NCI-H128 (cell line): ENCODE measurements around the gene FAM153A.
"Not testable (repeated sequence)": the region's sequence is repeated elsewhere in the genome, so short reads cannot be mapped to it uniquely, and the experiment has no call there.

Experiments used
- DNase-seq: peaks from one replicate; lab custom pipeline; 2025; ENCODE audit not compliant: unreplicated experiment; lab: John Stamatoyannopoulos, UW

Gene FAM153A

DNA sequence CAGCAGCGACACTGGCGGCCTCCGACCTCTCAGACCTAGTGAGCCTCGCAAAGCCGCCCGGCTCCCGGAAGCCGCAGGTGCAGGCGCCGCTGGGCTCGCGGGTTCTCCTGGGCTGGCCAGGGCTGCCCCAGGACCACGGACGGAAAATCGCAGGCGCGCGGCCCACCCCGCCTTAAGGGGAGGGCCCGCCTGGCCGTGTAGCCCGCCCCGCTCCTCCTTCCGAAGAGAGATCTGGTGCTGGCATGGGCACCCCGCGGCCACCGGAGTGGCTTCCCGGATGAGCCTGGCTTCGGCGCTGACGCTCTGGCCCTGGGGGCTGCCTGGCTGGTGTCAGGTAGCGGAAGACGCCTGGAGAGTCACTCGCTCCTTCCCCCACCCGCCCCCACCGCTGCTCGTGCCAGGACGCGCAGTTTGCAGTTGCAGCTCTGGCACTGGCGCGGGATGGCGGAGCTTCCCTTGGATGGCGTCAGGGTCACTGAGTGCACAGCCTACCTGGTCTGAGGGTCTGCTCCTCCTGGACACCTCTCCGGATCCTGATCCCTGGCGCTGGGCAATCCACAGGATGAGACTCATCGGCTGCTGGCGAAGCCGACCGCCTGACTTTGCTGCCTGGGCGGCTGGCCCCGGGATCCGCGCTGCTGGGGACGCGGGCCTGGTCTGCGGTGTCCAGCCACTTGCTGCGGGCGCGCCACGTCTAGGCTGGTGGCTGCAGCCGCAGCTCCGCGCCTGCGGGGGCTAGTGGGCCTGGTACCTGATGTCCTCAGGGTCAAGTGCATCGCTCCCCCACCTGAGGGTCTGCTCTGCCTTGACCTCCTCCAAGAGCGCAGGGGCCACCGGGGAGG is at the start of gene FAM153A:
FAM153A (minus strand) TSS at position 108 of the 842 bp plus-strand sequence.
- not testable (repeated sequence) for DNase-seq

DNA sequence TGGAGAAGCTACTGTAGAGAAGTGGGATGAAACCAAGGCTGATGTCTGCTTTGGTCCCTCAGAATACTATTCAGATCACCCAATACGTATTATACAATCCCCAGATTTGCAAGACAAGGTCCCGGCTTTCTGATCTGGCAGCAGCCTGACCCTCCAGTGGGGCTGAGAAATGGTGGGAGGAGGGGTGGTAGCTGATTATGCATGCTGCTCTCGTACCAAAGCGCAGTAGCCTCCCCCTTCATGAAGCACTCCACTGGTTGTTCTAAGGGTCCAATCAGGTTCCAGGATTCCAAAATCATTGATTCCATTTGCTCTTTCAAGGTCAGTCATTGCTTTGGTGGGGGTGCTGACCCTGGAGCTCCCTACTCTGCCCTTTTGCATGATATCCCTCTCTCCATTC is 49.6 kb upstream of the FAM153A start:
- DNase-seq, result not testable (repeated sequence)

DNA sequence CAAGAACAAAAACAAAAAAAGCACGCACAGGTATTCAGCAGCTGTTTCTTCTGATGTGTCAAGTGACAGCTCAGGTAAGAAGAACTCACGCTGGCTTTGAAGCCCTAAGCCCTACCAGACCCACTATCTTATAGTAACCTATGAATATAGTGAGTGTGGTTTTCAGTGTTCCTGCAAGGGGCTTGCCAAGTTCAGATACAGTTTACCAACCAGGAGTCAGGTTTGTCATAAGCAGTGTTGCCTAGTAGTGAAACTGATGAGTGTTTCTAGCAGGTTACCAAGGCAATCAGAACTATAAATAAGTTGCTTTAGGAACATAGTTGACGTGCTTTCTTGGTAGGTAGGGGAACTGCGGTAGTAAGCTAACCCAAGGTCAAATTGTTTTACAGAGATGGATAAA is 43.4 kb upstream of the FAM153A start:
- DNase-seq, result not testable (repeated sequence)

DNA sequence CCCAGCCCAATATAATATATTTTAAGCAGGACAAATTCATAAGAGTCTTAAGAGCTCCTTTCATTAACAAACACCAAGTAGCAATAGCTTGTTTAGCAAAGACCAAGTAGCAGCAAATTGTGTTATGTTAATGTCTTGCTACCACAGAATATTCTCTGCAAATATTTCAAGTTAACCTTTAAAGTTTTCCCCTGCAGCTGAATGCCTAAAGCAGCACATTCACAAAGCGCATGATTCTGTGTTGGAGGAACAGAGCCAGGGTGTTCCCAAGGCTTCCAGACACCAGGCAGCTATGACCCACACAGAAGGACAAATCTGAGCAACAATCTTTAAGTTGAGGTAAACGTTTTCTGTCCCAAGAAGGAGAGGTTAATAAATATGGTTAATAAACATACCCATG is 42.1 kb upstream of the FAM153A start:
- not testable (repeated sequence) for DNase-seq

DNA sequence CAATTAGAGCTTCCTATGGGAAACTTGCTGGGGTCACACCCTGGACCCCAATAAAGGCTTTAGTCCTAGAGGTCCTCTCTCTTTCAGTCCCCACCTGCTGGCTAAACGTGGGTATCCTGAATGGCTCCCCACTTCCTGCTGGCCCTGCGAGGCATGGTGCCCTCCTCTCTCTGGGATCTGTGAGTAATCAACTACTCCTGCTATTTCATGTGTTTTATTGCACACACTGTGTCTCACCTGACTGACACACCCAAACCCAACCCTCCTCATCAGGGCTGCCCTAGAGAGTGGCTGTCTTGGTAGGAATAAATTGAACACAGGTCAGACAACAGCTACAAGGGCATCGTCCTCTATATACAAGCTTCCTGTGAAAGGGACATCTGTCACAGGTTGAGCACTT is 39.8 kb upstream of the FAM153A start:
- not testable (repeated sequence) for DNase-seq

DNA sequence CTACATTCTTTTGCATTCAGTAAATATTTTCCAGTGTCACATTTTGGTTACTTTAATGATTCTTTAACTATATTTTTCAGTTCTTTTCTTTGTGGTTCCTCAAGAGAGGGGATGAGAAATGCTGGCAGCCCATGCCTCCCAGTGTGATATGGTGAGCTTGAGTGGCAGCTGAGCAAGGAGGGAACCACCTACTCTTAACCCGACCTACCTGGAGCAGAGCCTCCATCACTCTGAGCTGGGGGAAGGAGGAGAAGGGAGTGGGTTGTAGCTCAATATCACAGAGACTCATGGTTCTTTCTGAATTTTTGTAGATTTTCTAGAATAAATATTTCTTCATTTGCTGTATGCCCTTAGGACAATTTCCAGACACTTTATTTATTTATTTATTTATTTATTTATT is 37.0 kb upstream of the FAM153A start:
- not testable (repeated sequence) for DNase-seq

DNA sequence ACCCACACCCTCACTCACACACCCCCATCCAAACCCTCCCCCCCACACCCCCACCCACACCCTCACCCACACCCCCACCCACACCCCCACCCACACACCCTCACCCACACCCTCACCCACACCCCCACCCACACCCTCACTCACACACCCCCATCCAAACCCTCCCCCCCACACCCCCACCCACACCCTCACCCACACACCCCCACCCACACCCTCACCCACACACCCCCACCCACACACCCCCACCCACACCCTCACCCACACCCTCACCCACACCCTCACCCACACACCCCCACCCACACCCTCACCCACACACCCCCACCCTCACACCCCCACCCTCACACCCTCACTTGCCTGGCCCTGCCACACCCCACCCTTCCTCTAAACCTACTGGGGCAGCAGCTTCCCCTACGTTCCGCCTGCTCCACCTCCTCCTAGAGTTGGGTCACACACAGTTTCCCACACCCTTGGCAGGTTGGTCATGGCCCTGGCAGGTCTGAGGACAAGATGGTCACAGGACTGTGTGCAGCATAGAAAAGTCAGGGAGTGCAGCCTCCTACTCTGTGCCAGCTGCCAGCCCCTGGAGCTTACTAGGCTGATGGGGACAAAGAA is 30.2 kb upstream of the FAM153A start:
- not testable (repeated sequence) for DNase-seq

DNA sequence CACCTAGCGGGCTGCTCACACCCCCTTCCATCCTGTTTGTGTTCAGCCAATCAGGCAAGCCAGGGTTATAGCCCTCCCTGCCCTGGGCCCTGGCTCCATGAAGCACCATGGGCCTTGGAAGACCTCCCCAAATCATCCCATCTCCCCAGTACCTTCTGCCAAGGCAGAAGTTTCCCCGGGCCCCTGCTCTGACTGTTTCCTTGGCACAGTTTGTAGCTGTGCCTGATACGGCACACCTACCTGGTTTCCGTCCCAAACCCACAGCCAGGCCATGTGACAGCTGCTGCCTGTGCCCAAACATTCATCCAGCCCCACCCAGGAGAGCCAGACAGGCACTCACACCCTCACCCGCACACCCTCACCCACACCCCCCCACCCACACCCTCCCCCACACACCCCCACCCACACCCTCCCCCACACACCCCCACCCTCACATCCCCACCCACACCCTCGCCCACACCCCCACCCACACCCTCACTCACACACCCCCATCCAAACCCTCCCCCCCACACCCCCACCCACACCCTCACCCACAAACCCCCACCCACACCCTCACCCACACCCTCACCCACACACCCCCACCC is 29.6 kb upstream of the FAM153A start:
- not testable (repeated sequence) for DNase-seq

DNA sequence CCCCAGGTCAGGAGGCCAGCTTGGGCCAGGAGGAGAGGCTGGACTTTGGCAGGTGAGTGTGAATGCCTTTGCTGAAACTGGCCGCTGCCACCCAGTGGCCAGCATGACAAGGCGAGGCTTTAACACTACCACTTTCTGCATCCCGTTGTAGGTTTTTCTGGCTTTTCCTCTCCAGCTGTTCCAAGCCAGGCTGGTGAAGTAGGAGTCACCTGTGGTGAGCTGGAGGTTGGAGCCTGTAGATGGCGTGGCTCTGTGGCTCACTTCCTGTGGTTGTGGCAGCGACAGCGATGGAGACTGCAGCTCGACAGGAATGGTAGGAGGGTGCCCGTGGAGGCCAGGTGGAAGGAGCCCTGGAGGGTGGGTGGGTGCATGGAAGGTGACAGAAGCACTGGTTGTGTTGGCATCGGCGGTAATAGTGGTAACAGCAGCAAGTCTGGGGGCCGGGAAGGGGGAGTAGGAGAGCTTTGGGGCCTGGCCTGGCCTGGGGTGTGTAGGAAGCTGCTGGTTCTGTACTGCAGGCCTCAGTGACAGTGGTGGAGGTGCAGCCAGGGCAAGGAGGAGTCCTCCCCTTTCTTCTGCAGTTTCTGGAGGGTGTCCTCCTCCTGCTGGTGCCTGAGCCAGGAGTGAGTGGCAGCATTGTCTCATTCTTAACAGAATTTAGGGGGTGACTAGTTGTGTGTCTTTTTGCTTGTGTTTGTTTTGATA is 26.7 kb upstream of the FAM153A start:
- not testable (repeated sequence) for DNase-seq

DNA sequence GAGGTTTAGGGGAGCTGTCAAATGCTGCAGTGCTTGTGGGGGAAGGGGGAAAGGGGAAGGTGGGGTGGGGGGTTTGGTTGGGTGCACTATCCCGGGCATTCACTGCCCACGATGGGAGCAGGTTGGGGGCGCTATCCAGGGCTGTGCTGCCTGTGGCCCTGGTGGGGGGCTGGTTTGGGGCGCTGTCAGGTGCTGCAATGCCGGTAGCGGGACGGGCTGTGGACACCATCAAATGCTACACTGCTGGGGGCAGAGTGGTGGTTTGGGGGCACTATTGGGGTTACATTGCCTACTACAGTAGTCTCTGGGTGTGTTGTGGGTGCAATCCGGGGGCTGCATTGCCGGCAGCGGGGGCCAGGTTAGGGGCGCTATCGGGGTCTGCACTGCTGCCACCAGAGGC is 25.7 kb upstream of the FAM153A start:
- not testable (repeated sequence) for DNase-seq

DNA sequence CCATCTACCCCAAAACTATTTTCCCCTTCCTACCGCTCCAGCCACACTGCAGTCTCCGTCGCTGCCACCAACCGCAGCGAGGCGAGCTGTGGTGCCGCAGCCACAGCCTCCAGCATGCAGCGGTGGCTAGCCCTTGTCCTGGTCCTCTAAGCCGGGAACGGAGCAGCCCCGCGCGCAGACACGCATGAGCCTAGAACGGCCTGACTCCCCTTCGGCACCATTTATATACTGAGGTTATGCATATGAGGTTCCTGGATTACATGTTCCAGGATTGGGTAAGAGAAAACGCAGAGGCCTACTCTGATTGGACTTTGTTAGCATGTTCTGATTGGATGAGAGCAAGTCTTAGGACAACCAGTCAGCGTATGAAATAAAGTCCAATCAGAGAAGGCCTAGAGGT is 24.6 kb upstream of the FAM153A start:
- DNase-seq, result not testable (repeated sequence)

DNA sequence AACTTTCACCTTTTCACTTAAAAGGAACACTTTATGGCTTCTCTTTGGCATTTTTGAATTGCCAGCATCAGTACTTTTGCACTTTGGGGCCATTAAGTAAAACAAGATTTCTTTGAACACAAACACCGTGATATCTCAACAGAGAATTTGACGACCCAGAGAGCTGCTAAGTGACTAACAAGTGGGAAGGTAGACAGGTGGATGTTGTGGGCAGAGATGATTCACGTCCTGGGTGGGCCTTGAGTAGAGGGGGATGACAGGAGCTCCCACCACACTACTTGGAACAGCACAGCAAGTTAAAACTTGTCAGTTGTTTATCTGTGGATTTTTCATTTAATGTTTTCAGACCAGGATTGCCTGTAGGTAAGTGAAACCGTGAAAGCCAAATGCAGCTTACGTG is 18.7 kb upstream of the FAM153A start:
- not testable (repeated sequence) for DNase-seq

DNA sequence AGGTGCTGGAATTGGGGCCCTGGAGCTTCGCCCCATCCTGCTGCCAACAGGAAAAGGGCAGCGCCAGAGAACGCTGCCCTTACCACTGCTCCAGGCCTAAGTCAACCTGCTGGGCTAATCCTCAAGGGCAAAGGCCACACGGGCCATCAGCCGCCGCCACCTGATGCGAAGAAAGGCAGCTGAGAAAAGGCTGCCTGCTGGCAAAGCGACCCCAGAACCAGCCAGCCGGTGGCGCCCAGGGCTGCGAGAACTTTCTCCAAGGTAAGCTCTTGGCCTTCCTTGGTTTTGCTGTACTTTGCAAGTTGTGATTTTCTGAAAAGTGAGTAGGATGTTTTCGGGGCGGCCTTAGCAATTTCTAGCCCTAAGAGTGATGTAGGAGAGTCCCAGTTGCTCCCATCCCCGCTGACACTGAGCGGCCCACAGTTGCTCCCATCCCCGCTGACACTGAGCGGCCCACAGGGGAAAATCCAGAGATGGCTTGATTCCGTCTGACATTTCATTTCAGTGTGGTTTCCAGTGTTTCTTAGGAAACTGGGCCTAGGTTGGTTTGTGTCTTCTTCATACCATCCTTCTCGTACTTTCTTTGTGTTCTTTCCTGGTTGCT is 15.6 kb upstream of the FAM153A start:
- not testable (repeated sequence) for DNase-seq

DNA sequence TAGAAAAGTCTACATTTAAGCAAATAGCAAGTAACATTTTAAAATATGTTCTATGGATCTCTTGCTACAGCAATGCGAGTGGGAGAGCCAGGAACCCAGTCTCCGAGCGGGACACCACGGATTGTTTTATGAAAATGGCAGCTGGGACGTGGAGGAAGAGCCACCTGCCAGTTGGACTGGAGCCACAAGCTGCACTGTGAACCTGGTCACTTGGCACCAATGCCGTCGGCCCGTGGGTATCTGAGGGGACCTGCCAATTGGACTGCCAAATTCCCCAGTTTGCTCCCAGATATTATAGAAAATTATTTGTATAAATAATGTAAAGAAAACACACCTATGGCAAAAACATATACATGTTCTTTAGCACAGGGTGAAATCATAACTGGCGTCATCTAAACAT is 10.6 kb upstream of the FAM153A start:
- not testable (repeated sequence) for DNase-seq

DNA sequence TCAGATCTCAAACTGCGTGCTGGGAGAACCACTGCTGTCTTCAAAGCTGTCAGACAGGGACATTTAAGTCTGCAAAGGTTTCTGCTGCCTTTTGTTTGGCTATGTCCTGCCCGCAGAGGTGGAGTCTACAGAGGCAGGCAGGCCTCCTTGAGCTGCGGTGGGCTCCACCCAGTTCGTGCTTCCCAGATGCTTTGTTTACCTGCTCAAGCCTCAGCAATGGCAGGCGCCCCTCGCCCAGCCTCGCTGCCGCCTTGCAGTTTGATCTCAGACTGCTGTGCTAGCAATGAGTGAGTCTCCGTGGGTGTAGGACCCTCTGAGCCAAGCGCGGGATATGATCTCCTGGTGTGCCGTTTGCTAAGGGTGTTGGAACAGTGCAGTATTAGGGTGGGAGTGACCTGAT is 8.9 kb upstream of the FAM153A start:
- DNase-seq, result not testable (repeated sequence)

DNA sequence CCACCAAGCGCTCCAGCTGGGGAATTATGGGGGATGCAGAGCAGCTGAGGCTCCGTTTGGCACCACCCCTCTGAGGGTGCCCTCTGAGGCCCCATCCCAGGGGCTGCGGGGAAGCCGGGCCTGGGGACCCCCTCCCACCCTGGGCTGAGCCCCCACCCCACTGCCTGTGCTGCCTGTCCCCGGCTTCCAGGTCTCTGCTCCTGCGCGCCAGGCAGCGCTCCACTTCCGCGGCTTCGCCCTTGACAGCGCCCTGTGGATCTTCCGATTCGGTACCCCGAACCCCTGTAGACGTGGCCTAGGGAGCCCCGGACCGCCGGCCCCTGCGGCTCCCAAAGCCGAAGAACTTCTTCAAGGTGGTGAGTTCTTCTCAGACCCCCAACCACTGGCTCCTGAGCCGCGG is 530 bp downstream of the FAM153A start:
- not testable (repeated sequence) for DNase-seq

DNA sequence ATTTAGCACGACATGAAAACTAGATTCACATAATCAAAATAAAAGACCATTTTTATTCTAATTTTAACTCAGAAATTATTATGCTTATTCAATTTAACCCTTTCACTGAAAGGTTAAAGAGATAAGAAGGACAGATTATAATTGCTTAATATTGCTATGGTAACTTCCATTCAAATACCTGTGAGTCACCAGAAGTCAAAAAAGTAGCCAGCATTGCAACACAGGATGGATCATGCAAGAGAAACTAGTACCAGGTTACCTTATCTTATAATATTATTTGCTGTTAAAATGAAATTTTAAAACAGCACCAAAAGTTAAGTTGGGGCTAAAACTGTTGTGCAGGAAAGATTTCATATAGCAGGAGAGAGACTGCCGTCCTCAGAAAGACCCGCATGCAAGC is 11.5 kb downstream of the FAM153A start:
- DNase-seq, result not testable (repeated sequence)

DNA sequence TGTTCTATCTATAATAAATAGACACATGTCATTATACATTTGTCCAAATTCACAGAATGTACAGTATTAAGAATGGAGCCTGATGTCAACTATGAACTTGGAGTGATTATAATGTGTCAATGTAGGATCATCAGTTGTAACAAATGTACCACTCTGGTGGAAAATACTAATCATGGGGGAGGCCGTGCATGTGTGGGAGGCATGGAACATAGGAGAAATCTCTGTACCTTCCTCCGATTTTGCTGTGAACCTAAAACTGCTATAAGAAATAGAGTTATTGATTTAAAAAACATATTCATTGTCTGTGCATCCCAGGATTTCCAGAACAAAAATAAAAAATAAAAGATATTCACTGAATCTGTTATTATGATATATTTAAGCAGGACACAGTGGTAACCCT is 12.1 kb downstream of the FAM153A start:
- DNase-seq, result not testable (repeated sequence)

DNA sequence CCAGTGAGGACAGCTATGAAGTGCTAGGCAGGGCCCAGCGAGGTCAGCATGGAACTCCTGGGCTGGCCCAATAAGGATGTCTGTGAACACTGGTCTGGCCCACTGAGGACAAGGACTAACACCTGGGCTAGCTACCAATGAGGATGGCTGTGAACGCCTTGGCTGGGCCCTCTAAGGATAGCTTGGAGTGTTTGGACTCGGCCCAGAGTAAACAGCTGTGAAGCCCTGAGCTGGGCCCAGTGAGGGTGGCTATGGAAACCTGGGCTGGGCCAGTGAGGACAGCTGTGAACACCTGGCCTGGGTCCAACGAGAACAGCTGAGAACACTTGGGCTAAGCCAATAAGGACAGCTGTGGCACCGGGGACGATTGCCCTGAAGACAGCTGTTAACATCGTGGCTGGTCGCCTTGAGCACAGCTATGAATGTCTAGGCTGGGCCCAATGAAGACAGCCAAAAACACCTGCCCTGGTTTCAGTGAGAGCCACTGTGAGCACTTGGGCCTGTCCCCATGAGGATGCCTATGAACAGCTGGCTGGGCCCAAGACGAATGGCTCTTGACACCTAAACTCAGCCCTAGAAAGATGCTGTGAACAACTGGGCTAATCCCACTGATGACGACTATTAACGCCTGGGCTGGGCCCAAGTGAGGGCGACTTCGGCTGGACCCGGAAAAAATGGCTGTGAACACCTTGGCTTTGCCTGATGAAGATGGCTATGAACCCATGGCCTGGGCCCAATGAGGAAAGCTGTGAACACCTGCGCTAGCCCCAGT is 18.8 kb downstream of the FAM153A start:
- not testable (repeated sequence) for DNase-seq

DNA sequence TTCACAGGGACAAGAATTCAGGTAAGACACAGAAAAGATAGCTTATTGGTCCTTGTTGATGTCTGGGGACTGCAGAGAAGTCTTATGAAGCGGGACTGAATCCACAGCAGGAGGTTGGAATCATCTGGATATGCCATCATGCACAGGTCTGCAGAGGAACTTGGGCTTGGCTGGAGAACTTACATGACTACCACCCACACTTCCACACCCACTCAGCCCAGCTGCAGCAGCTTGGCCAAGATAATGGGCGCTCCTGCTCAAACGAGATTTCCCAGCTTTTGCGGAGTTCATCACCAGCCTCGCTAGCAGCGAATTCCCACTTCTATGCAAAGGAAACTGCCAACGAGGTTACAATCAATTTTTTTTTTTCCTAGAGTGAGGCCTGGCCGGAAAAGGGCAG is 21.7 kb downstream of the FAM153A start:
- DNase-seq, result not testable (repeated sequence)
